ENCODE results near the gene C18orf54. TPM values are rescaled to one million over a fixed set of nuclear protein-coding genes. Genes with fewer than 3 reads are reported as not detected.

C18orf54 gene
- total and polyA plus RNA-seq, 2 of the 4 experiments (the other 2 are of a cell fraction): 2.2 to 3.0 TPM

DNA sequence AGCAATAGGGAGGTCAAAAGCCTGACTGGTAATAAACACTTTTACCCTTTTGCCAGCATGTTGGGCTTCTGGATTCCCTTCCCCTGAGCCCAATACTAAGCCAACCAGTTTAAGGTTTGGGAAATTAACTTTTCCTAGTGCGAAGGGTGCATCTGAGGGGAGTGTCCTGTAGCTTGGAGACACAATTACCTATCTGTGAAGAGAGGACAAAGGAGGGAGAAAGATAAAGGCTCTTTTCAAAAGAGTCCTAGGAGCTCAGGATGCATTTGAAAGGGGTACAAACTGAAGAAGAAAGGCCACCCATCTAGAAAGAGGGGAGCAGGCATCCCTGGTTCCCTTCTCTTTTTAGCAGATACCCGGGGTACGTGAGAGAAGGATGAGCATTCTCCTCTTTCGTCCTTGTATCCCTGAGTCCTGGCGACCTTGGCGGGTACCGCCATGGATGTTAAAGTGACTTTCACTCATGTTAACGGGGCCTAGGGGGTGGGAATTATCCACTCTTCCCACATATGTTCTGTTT is 25.1 kb downstream of the C18orf54 start:
- Histone ChIP-seq H3K4me1 (ENCODE audit: control insufficient read depth, insufficient read depth, low read length) (no peaks in the 10 kb centered on the region), H3K23ac (ENCODE audit: low read depth, low read length) (no peak overlapping the region), H3K27ac (ENCODE audit: insufficient read depth, low read length) (no peak overlapping the region), H3K9me1 (ENCODE audit: insufficient read depth, low read length) (no peaks in the 10 kb centered on the region), H2BK15ac (ENCODE audit: low read depth, low read length) (no peak overlapping the region), H2BK120ac (ENCODE audit: low read depth, low read length) (no peak overlapping the region), H4K20me1 (ENCODE audit: insufficient read depth, low read length) (no peaks in the 10 kb centered on the region), H2AK9ac (replicated peaks; ENCODE audit: low read depth, low read length, poor library complexity) (no peak overlapping the region), H3K4me3 (ENCODE audit: insufficient read depth, low read depth, low read length) (no peak overlapping the region), H3K36me3 (ENCODE audit: control insufficient read depth, insufficient read depth, low read length) (no peaks in the 10 kb centered on the region), H3K9me3 (ENCODE audit: control insufficient read depth, insufficient read depth, low read length) (no peaks in the 10 kb centered on the region), H2AK5ac (ENCODE audit: low read depth, low read length) (no peak overlapping the region), H3K79me1 (ENCODE audit: low read depth in 1 of 2, low read length in 2 of 2) (no peaks in the 10 kb centered on the region), H4K91ac (ENCODE audit: insufficient read depth, low read depth, low read length) (no peak overlapping the region), H2AFZ (replicated peaks; ENCODE audit: low read length, poor library complexity) (no peak overlapping the region), H3K4ac (ENCODE audit: low read depth, low read length) (no peak overlapping the region), H3K27me3 (ENCODE audit: control insufficient read depth, insufficient read depth, low read length) (no peaks in the 10 kb centered on the region), H2BK5ac (ENCODE audit: low read depth, low read length, poor library complexity, severe bottlenecking) (no peak overlapping the region), H3K4me2 (ENCODE audit: low read depth, low read length) (no peak overlapping the region), H4K5ac (ENCODE audit: low read depth, low read length) (no peak overlapping the region), H2BK20ac (ENCODE audit: low read depth, low read length) (no peak overlapping the region), H3K56ac (ENCODE audit: extremely low read depth, insufficient read depth, low read length) (no peak overlapping the region), H3K14ac (replicated peaks; ENCODE audit: low read depth, low read length) (no peak overlapping the region), H4K8ac (ENCODE audit: low read depth in 2 of 2, low read length in 2 of 2) (no peak overlapping the region), H3K18ac (ENCODE audit: low read depth, low read length) (no peak overlapping the region), H3K9ac (ENCODE audit: low read depth, low read length) (no peak overlapping the region)
- ChIA-PET CTCF (interaction anchor here (1.0 kb wide), 1 partner anchor 11 kb away, joined by 3 read pairs; no protein-coding TSS in a partner anchor), POLR2A (ENCODE audit: unreplicated experiment) (no interaction called here)
- no CpG with 5 or more reads among the region's 8 CpGs for WGBS, 2 experiments (ENCODE audit: extremely low coverage in 2 of 2, insufficient read length in 1 of 2)
- intact Hi-C loops (cut with micrococcal nuclease) (no loop called here), in situ Hi-C loops (cut with MboI; ENCODE audit: low sequenced_read_pairs) (loop anchor here (10.0 kb wide), 1 partner anchor 592 kb away; no protein-coding TSS in a partner anchor), dilution Hi-C loops (cut with HindIII; ENCODE audit: low sequenced_read_pairs, unreplicated experiment) (no loop called here)
- ATAC-seq (ENCODE audit: low read depth) (no peak), DNase-seq (no peak)
- no TSS peak for BruUV-seq (replicated peaks)
- TF ChIP-seq, protein P1, sequence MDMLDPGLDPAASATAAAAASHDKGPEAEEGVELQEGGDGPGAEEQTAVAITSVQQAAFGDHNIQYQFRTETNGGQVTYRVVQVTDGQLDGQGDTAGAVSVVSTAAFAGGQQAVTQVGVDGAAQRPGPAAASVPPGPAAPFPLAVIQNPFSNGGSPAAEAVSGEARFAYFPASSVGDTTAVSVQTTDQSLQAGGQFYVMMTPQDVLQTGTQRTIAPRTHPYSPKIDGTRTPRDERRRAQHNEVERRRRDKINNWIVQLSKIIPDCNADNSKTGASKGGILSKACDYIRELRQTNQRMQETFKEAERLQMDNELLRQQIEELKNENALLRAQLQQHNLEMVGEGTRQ (IDR thresholded peaks at IDR 0.05; ENCODE audit: low read depth, low read length): no peak
- TF ChIP-seq POLR2A (IDR thresholded peaks at IDR 0.05; ENCODE audit: low read depth, low read length) (no peak), CTCF (conservative IDR thresholded peaks at IDR 0.05; ENCODE audit: low read depth, low read length) (no peak), RCOR1 (IDR thresholded peaks at IDR 0.05; ENCODE audit: insufficient replicate concordance, low read length) (no peak), RFX5 (IDR thresholded peaks at IDR 0.05; ENCODE audit: low read depth, low read length) (no peak), BHLHE40 (IDR thresholded peaks at IDR 0.05; ENCODE audit: low read depth, low read length) (no peak), SMC3 (IDR thresholded peaks at IDR 0.05; ENCODE audit: low read depth, low read length) (no peak)
